Activated CD8-positive, alpha-beta memory T cell treated with anti-CD3 and anti-CD28 coated beads, Interleukin-2, amount 50 U/mL, for 1 hour (primary cell): ENCODE results near the gene CINP.
"Not testable (repeated sequence)": the region's sequence is repeated elsewhere in the genome, so short reads cannot be mapped to it uniquely, and the experiment has no call there.

Source experiments
- DNase-seq: peaks from one replicate; pipeline ENCODE4 v3.0.0-alpha.2; 2020; ENCODE audit errors: extremely low read depth

CINP gene

DNA sequence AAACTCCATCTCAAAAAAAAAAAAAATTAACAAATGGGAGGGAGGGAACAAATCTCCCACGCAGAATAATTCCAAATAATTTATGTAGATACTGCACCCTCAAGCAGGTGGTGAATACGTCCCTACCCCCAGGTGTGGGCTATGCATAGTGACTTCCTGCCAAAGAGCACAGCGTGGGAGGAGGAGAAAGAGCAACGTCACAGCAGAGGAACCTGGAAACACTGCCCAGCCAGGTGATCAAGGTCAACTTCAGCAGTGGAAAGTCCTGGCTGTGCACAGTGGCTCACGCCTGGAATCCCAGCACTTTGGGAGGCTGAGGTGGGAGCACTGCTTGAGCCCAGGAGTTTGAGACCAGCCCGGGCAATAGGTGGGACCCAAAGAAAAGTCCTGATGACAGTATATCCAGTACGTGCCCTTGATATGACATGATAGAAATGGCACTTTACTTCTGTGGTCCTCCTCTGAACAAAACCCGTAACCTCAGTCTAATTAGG, 9.5 kb downstream of the CINP start:
- DNase-seq: no peak

DNA sequence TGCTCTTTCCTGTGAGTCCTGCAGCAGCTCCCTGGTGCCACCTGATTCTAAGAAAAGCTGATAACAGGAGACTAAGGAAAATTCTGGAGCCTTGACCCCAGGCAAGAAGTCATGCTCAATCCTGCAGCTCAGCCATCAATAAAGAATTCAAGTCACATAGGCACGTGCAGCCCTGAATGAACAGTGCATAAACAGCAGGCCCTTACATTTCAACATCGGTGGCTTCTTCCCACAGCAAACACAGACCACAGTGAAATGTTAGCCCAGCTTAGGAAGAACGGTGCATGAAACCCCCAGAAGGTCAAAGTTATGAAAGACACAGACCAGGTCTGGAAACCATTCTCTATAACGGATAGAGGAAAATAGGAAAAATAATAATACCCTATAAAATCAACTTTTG, 10.5 kb downstream of the CINP start:
- DNase-seq: no peak

DNA sequence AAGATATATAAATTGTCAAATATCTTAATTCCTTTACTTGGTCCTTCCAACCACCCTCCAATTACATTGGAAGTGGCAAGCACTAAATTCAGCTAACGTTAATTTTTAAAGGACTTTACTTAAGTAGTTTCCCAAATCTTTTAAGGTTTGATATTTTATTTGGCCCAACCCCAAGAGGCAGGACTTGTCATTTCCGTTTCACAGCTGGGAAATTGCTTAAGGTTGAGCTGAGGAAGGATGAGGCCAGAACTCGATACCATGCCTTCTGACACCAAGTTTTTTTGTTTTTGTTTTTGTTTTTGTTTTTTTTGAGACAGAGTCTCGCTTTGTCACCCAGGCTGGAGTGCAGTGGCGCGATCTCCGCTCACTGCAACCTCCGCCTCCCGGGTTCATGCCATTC, 11.1 kb downstream of the CINP start:
- not testable (repeated sequence) for DNase-seq

DNA sequence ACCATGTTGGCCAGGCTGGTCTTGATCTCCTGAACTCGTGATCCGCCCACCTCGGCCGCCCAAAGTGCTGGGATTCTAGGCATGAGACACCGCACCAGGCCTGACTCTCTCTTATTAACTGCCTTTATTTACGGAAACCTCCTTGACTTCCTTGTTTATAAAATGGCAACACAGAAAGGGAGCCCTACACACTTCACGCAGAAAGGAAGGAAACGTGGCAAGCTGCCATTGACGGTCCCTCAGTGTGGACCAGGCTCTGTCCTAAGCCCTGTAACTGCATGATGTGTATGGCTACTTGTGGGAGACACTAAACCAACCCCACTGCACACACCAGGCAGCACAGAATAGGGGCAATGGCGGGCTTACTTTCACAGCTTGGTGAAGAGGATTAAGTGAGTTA, 11.7 kb downstream of the CINP start:
- no peak for DNase-seq

DNA sequence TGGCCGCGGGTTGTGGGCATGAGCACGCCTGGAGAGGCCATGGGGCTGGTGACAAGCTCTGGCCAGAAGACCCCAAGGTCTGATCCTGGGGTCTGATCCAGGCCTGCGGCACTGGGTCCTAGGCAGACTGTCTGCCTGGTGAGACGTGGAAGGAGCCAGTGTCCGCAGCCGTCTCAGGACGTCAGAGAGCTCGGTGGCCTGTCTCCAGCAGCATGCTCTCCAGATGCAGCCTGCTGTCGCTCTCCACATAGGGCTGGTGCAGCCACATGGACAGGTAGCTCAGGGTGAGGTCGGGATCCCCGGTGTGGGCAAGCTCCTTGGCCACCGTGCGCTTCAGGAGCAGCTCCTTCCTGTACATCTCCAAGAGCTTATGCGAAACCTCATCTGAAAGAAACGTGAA, 14.3 kb downstream of the CINP start:
- no peak for DNase-seq

DNA sequence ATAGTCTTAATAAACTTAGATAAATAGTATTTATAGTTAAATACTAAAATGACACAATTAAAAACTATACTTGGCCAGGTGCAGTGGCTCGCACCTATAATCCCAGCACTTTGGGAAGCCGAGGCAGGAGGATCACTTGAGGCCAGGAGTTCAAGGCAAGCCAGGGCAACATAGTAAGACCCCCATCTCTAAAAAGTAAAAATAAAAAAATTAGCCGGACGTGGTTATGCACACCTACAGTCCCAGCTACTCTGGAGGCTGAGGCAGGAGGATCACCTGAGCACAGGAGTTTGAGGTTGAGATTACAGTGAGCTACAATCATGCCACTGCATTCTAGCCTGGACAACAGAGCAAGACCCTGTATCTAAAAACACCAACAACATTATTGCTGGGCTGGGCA, 16.0 kb downstream of the CINP start:
- no peak for DNase-seq

DNA sequence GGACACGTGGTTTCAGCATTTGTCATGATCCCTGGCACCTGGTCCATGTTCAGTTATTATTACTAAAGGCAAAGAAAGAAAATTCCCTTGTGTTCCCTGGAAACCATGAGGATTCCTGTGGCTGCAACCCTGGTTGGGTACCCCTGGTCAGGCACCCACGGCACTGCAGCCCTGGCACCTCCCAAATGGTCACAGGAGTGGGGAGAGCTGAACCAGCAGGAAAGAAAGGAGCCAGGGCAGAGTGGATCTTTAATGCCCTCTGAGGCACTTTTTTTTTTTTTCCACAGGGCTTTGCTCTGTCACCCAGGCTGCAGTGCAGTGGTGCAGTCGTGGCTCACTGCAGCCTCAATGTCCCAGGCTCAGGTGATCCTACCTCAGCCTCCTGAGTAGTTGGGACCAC, 17.5 kb downstream of the CINP start:
- no peak for DNase-seq

DNA sequence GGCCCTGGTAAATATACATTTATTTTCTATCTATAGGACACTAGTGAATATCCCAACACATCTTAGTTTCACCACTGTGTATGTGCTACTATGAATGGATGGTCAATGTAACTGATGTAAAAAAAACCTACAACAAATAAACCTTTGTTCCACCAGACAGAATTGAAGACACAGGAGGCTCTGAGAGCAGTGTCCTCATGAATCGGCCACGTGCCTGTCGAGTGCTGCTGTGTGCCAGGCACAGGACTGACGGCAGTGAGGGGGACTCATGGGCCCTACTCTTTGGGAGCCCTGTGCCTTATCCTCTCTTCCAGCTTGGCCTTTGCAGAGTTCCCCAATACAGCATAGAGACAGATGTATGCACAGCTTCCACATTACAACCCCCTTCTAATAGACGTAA, 18.2 kb downstream of the CINP start:
- no peak for DNase-seq

DNA sequence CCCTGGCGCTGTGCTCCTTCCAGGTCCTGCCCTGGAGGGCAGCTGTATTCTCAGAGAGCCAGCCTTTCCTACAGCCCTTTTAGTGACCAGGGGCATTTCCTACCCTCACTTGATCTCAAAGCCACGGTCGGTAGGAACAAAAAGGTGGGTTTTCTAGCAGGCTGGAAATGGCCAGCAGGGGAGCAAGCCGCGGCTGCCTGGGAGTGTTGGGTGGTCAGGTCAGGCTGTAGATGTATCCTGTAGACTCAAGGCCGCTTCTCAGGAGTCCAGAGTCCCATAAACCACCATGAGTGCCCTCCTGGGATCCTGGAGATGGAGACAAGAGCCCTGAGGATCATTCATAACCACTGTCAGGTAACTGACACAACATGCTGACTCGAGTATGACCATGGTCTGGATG, 18.6 kb downstream of the CINP start:
- DNase-seq: no peak

DNA sequence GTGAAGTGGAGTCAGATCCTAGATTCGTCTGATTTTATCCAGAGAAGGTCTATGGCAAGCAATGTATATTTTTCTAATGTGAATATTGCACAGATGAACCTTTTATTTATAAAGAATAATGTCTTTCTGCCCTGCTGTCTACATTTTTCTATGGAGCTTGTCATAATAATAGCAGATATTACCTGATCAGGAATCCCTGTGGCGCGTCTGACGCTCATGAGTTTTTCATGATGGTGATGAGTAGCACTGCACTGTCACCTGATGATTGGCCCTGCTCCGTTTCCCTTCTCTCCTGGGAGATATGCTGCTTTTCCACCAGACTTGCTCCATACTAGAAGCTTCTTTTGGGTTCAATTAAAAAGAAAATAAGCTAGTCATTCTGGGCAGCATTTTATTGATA, 20.5 kb downstream of the CINP start:
- no peak for DNase-seq

DNA sequence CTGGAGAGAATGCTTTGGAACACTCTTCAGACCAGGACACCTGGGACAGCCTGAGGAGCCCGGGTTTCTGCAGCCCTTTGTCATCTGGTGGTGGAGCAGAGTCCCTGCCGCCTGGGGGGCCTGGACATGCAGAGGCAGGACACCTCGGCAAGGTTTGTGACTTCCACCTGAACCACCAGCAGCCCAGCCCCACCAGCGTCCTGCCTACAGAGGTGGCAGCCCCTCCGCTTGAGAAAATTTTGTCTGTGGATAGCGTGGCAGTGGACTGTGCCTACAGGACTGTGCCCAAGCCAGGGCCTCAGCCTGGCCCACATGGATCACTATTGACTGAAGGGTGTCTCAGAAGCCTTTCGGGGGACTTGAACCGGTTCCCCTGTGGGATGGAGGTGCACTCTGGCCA, 21.1 kb downstream of the CINP start:
- no peak for DNase-seq

DNA sequence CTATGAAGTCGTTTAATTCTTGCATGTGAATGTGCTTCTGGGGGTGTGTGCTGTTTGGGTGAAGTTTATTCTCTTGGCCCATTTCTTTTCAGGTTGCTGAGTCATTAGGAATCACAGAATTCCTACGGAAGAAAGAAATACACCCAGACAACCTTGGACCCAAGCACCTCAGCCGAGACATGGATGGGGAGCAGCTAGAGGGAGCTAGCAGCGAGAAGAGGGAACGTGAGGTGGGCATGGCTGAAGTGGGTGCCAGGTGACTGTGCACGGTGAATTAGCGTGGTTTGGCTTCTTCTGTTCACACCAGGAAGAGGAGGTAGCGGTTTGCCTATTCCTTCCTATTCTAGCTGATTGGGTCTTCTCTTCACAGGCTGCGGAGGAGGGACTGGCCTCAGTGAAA, 24.0 kb downstream of the CINP start:
- DNase-seq: no peak

DNA sequence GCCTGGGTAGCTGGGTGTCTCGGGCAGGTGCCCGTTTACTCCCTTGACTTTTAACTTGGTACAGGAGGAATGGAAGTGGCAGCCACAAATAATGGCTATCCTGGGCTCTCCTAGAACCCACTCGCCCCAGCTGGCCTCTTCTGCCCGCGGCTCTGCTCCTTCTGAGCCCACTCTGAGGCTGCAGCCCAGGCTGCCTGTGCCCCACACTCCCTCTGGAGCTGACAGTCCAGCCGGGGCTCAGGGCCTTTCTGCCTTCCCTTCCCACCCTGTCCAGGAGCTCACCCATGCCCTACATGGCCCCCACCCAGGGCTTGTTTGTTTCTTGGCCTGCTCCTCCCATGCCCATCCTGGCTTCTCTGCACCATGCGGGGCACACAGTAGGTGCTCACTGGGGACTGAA, 27.5 kb downstream of the CINP start:
- DNase-seq: no peak

DNA sequence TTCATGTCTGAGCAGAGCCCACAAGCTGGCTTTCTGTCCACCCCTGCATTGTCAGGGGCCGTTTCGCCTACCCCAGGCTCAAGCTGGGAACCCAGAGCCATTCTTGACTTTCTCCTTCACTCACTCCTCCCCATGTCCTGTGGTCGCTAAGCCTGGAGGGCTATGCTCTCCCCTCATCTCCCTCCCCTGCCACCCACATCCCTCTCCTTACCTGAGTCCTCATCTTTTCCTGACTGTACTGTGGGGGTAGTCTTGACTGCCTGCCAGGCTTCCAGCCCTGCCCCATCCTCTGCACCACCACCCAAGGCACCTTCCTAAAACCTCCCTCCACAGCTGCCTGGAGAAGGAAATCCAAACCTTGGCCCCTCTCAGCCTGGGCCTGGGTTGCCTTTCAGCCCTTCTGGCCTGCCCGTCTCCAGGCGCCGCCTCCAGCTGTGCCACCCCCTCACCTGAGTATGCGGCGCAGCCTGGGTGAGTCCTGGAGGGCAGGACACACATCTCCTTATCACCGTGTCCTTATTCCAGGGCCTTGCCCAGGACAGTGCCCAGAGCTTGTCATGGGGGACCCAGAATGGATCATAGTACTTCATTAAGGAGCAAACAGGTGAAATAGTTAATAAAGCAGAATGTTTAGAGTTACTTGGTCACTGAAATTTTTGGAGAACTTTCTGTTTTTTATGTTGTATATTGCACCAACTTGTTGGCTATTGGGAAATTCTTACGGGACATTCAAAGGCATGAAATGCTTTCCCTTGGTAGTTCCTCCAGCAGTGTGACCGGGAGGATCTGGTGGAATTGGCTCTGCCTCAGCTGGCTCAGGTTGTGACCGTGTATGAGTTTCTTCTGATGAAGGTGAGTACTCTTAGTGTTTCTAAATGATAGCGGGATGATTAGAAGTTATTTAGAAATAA, 28.6 kb downstream of the CINP start:
- no peak for DNase-seq

DNA sequence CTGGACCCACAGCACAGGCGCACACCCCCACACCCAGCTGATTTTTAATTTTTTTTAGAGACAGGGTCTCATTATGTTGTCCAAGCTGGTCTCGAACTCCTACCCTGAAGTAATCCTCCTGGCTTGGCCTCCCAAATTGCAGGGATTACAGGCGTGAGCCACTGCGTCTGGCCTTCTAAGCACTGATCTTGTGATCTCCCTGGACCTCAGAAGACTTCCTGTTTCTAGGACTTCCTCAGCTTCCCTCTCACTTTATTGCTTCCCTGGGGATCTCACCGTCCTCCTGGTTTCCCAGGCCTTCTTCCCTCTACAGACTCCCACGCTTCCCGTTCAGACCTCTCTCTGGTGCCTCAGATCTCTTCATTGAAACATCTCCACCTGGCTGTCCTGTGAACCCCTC, 29.3 kb downstream of the CINP start:
- no peak for DNase-seq

DNA sequence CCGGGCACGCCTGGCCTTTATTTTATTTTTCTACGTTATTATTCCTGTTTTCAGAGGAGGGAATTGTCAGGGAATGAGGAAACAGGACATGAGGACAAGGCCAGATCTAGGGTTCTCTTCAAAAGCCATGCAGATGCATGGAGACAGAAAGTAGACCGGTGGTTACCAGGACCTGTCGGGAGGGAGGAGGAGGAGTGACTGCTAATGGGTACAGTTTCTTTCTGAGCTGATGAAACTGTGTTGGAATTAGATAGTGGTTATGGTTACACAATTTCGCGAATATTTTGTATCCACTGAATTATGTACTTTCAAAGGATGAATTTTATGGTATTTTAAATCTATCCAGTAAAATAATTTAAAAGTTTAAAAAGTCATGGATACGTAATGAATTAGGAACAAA, 31.9 kb downstream of the CINP start:
- DNase-seq: no peak

DNA sequence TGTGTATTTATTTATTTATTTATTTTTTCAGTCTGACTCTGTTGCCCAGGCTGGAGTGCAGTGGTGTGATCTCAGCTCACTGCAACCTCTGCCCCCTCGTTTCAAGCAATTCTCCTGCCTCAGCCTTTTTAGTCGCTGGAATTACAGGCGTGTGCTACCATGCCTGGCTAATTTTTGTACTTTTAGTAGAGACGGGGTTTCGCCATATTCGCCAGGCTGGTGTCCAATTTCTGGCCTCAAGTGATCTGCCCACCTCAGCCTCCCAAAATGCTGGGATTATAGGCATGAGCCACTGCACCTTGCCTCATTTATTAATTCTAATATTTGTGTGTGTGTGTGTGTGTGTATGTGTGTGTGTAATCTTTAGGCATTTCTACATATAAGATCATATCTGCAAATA, 33.3 kb downstream of the CINP start:
- not testable (repeated sequence) for DNase-seq

DNA sequence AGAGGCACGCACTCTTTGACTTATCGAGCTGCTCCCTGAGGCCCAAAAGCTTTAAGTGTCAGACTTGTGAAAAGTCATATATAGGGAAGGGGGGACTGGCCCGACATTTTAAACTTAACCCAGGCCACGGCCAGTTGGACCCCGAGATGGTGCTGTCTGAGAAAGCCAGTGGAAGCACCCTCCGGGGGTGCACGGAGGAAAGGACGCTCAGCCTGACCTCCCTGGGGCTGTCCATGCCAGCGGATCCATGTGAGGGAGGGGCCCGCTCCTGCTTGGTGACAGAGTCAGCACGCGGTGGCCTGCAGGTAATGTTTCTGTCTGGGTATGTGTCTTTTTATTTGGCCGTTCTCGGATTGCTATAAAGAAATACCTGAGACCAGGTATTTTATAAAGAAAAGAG, 36.1 kb downstream of the CINP start:
- no peak for DNase-seq

DNA sequence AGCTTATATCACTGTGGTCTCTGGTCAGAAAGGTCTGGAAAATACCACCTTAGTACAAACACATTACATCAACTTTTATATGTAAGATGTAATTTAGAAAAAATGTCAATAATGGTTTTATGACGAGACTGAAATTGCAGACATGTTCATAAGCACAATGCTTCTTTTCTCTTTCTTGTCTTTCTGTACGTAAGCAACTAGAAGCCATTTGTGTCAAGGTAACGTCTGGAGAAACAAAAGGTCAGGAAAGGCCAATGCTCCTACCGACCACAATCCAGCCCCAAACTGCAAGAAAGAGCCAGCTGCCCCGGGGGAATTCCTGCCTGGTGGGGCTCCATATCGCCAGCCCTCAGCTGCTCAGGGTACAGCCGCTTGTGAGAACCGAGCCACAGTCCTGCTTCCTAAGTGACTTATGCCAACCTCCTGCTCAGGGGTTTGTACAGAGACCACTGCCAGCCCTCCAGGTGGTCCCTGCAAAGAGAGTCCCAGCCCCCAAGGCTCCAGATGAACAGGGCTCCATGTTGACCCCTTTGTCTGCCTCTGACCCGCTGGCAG, 36.8 kb downstream of the CINP start:
- DNase-seq: no peak

DNA sequence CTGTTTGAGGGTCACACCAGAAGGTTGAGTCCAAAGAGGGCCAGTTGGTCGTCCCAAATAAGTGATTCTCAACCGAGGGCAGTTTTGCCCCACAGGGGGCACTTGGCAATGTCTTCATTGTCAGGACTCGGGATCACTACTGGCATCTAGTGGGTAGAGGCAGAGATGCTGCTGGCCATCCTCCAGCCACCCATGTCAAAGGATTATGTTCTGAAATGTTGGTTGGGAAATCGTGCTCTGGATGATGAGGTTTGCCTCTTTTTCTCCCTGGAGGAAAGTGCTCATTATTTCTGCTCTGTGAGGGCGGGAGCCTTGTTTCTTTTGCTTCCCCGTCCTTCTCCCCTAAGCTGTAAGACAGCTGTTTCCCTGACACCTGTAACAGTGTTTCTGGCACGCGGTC, 39.6 kb downstream of the CINP start:
- no peak for DNase-seq

DNA sequence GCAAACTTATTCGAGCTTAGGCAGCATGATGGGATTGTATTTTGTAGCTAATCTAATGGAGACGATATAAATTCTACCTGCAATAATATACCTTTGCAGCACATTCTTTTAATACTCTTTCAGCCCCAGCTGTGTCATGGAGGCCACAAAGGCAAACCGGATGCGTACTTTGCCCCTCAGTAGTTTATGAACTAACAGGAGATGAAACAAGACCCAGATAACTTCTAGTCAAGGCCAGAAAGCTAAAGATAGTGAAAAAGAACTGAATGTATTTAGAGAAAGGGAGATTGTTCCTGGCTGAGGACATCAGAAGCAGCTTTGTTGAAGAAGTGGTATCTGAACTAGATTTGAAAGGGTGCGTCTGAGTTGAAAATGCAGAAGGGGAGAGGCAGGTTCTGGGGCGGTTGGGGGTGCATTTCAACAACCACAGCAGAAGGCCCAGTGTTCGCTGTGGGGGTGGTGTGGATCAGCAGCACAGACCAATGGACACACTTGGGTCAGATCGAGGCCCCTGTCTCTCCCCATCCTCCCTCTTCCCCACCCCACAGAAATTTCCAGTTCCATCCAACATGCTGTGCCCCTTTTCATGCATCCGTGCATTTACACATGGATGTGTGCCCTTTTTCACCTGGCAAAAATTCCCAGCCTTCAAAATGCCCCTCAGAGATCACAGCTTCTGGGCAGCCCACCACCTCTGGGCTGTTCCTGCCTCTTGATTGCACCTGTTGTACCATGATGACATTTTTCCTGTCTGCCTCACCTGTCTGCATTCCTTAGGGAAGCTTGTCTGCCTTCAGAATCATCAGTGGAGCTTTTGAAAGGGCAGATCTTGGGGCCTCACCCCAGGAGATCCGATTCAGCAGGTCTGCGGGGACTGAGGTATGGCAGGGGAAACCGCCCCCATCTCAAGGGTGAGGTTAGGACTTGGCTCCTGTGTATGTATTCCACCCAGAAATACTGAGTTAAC, 41.0 kb downstream of the CINP start:
- DNase-seq: no peak

DNA sequence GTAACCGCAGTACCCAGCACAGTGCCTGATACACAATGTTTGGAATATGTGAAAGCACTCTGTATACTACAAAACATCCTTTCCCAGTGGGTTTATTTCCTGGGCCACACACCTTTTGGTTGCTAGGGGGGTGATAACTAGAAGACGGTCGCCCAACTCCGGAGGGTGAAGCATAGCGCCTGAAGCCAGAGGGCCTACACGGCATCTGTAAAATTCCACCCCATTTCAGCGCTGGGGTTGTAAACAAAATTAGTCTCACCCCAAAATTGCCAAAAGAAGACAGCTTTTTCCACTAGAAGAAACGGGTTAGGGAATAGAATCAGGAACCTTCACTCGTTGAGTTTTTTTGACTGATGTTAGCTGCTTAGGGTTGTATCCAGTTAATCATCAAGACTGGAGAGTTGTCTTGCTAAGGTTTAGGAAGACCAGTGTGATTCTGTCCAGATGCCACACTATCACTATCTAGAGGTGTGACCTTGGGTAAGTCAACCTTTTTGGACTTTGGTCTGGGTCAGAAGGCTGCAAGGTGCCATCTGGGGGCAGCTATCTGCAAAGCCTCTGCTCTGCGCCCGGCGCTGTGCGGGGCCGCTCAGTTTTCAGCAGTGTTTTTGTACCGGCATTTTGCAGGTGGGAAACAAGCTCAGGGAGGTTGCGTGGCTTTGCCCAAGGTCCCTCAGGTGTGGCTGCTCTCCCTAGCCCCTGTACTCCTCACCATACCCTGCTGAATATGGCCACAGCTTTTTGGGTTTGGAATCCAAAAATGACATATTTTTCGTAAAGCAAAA, 41.8 kb downstream of the CINP start:
- no peak for DNase-seq
